SK-N-SH treated with all-trans-retinoic acid at 6 μM for 48 hours (cell line): Measurements from ENCODE around the gene PSME4.

Source experiments
- ZNF565 ChIP-seq: fragments of 450-650 bp; formaldehyde crosslinking; conservative IDR thresholded peaks from 2 replicates; pipeline ENCODE4 v1.5.0; 2020; ENCODE audit warnings: low read depth, mild to moderate bottlenecking, moderate library complexity
- TF ChIP-seq, protein P1 (sequence below): fragments of 250-450 bp; sonication (Bioruptor Pico); IDR thresholded peaks from 2 replicates; pipeline ENCODE4 v1.8.0; 2020; ENCODE audit warnings: mild to moderate bottlenecking, moderate library complexity, borderline replicate concordance

DNA sequence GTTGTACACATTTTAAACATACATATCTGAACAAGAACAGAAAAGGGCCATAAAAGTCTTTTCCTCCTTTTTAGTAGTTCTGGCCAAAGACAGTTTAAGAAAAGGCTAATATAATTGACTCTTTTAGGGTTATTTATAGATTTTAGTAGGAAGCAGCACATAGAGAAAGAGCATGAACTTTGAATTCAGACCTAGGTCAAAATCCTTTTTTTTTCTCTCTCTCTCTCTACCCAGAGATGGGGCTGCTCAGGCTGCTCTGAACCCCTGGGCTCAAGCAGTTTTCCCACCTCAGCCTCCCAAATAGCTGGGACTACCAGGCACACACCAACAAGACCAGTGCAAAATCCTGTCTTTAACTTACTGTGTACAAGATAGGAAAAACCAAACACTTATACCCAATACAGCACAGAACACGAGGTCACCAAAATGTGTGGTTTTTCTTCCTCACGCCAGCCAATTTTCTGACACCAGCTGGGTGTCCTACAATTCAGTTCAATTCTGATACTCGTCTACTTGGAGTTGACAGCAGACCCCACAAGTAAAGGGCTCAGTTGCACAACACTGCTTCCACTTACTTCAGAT lies 151.8 kb downstream of the PSME4 start:
- TF ChIP-seq, protein P1, sequence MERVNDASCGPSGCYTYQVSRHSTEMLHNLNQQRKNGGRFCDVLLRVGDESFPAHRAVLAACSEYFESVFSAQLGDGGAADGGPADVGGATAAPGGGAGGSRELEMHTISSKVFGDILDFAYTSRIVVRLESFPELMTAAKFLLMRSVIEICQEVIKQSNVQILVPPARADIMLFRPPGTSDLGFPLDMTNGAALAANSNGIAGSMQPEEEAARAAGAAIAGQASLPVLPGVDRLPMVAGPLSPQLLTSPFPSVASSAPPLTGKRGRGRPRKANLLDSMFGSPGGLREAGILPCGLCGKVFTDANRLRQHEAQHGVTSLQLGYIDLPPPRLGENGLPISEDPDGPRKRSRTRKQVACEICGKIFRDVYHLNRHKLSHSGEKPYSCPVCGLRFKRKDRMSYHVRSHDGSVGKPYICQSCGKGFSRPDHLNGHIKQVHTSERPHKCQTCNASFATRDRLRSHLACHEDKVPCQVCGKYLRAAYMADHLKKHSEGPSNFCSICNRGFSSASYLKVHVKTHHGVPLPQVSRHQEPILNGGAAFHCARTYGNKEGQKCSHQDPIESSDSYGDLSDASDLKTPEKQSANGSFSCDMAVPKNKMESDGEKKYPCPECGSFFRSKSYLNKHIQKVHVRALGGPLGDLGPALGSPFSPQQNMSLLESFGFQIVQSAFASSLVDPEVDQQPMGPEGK, result no peak
- TF ChIP-seq ZNF565 (CRISPR knock-in tag), result no peak
